SU-DHL-6 (cell line): Measurements from ENCODE around the gene CARD14.

ENCODE experiments used
- H2AFZ ChIP-seq: fragments of 200-600 bp; sonication (generic); 2 replicates; pipeline ENCODE4 v1.6.1; 2014; ENCODE audit warnings: low read depth, mild to moderate bottlenecking, moderate library complexity, mixed read lengths, antibody characterized with exemption, low read length; ENCODE audit not compliant: severe bottlenecking
- H3F3A ChIP-seq: fragments of 200-600 bp; shearing (Covaris generic); 2 replicates; pipeline ENCODE4 v1.6.0; 2016; ENCODE audit warnings: antibody characterized with exemption, mild to moderate bottlenecking; ENCODE audit not compliant: insufficient read depth
- H3K27ac ChIP-seq: fragments of 200-600 bp; sonication (generic); 2 replicates; pipeline ENCODE4 v1.5.1; 2016; ENCODE audit warnings: low read depth, mild to moderate bottlenecking, low read length, moderate library complexity, mixed read lengths
- H3K27me3 ChIP-seq: fragments of 200-600 bp; sonication (generic), shearing (Covaris generic); 2 replicates; pipeline ENCODE4 v1.6.0; 2014; ENCODE audit warnings: mild to moderate bottlenecking, low read length
- H3K36me3 ChIP-seq: fragments of 200-600 bp; sonication (generic); 2 replicates; pipeline ENCODE4 v1.6.1; 2014; ENCODE audit warnings: mild to moderate bottlenecking, low read length, mixed read lengths
- H3K4me2 ChIP-seq: fragments of 300-600, 200-600 bp; shearing (Covaris generic), sonication (generic); 2 replicates; pipeline ENCODE4 v1.6.0; 2014; ENCODE audit warnings: low read length, low read depth, mild to moderate bottlenecking; ENCODE audit not compliant: poor library complexity, severe bottlenecking
- H3K4me3 ChIP-seq: fragments of 200-600 bp; sonication (generic); 2 replicates; pipeline ENCODE4 v1.5.1; 2014; ENCODE audit warnings: antibody characterized with exemption, low read length, mild to moderate bottlenecking, mixed read lengths; ENCODE audit not compliant: insufficient read depth, poor library complexity, severe bottlenecking
- H3K79me2 ChIP-seq: fragments of 200-600 bp; sonication (generic); 2 replicates; pipeline ENCODE4 v1.6.1; 2014; ENCODE audit warnings: mild to moderate bottlenecking, low read length, moderate library complexity; ENCODE audit not compliant: insufficient read depth
- H3K9ac ChIP-seq: fragments of 200-600 bp; sonication (generic); 2 replicates; pipeline ENCODE4 v1.7.0; 2014; ENCODE audit warnings: mild to moderate bottlenecking, low read length
- H3K9me2 ChIP-seq: fragments of 200-600 bp; sonication (generic); replicated peaks from 2 replicates; pipeline ENCODE4 v1.6.1; 2014; ENCODE audit warnings: low read length; ENCODE audit not compliant: insufficient read depth
- H3K9me3 ChIP-seq: fragments of 200-600 bp; sonication (generic); 2 replicates; pipeline ENCODE4 v1.6.1; 2014; ENCODE audit warnings: low read length, mixed read lengths; ENCODE audit not compliant: insufficient read depth
- H4K20me1 ChIP-seq: fragments of 200-600 bp; sonication (generic); 2 replicates; pipeline ENCODE4 v1.6.1; 2014; ENCODE audit warnings: low read depth, mild to moderate bottlenecking, antibody characterized with exemption, low read length, moderate library complexity, mixed read lengths
- CTCF ChIP-seq: fragments of 200-600 bp; sonication (generic); IDR thresholded peaks from one replicate; pipeline ENCODE4 v1.5.1; 2017; ENCODE audit warnings: antibody characterized with exemption, mild to moderate bottlenecking, low read length, moderate library complexity; ENCODE audit not compliant: insufficient read depth, poor library complexity, severe bottlenecking
- EZH2phosphoT487 ChIP-seq: fragments of 200-600 bp; sonication (generic), shearing (Covaris generic); conservative IDR thresholded peaks from 2 replicates; pipeline ENCODE4 v1.6.1; 2018; ENCODE audit warnings: mild to moderate bottlenecking, antibody characterized with exemption, low read length, moderate library complexity, mixed read lengths

CARD14 gene

DNA sequence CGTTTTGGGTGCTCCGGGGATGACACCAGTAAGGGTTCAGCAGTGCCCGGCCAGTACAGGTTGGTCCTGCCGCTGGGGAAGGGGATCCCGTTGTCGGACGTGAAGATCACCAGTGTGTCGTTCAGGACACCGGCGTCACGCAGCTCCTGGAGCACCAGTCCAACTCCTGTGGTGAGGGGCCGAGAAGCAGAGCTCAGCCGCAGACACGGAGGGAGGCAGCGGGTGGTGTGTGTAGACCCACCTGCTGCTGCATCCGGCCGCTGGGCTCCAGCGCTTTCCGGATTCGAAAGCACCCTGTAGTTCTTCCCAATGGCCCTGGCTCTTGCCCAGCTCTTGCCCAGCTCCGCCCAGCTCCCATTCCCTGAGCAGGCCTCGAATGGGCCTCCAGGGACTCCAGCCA is 42.3 kb downstream of the CARD14 start:
- Histone ChIP-seq H3K79me2 (no peaks in the 10 kb centered on the region), H3K9me2 (no peaks in the 10 kb centered on the region), H3K4me3 (no peak overlapping the region), H3K27me3 (no peaks in the 10 kb centered on the region), H3K9me3 (no peaks in the 10 kb centered on the region), H3F3A (no peaks in the 10 kb centered on the region), H3K27ac (no peak overlapping the region), H3K9ac (no peak overlapping the region), H3K4me2 (no peak overlapping the region), H4K20me1 (no peaks in the 10 kb centered on the region), H2AFZ (no peak overlapping the region), H3K36me3 (no peaks in the 10 kb centered on the region)
- TF ChIP-seq CTCF (no peak), EZH2phosphoT487 (no peak)

DNA sequence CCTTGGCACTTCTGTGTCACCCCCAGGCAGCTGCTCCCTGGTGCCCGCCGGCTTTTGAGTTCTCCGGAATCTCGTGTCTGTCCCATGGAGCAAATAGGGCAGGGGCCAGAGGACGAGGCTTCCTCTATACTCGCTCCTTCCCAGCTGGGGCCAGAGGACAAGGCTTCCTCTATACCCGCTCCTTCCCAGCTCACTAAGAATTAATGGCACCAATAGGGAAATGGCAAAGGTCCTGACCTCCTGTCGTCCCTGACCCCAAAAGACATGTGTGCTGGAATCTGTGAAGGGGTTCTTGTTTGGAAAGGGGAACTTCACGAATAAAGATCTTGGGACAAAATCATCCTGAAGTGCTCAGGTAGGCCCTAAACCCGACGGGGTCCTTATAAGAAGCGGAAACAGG is 42.7 kb downstream of the CARD14 start:
- Histone ChIP-seq H3K9me2 (no peaks in the 10 kb centered on the region), H3F3A (no peaks in the 10 kb centered on the region), H2AFZ (no peak overlapping the region), H3K27me3 (no peaks in the 10 kb centered on the region), H3K9me3 (no peaks in the 10 kb centered on the region), H3K36me3 (no peaks in the 10 kb centered on the region), H3K27ac (no peak overlapping the region), H3K79me2 (no peaks in the 10 kb centered on the region), H3K4me3 (no peak overlapping the region), H4K20me1 (no peaks in the 10 kb centered on the region), H3K9ac (no peak overlapping the region), H3K4me2 (no peak overlapping the region)
- TF ChIP-seq EZH2phosphoT487 = no peak
- no peak for TF ChIP-seq CTCF

DNA sequence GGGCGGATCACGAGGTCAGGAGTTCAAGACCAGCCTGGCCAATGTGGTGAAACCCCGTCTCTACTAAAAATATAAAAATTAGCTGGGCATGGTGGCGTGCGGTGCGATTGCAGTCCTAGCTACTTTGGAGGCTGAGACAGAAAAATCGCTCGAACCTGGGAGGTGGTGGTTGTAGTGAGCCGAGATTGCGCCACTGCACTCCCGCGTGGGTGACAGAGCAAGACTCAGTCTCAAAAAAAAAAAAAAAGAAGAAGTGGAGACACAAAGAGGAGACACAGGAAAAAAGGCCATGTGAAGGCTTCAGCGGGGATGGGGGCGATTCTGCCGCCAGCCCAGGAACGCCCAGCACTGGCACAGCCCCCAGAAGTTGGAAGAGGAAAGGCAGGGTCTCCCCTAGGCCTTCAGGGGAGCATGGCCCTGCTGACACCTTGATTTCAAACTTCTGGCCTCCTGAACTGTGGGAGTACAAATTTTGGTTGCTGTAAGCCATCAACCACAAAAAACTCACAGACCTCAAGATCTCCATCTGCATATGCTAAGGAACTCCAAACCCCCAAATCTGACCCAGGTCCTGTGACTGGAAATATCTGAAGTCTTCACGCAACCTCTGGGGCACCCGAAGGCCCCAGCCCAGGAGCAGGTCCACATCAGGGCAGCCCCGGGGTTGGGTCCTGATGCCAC is 43.3 kb downstream of the CARD14 start:
- H3K27ac ChIP-seq = no peak overlapping the region
- no peaks in the 10 kb centered on the region for H3K79me2 ChIP-seq

More for the DNA sequence above, 43.3 kb downstream of the CARD14 start:
- Histone ChIP-seq H3K4me3 (no peak overlapping the region), H3K36me3 (no peaks in the 10 kb centered on the region), H3K9ac (no peak overlapping the region), H4K20me1 (no peaks in the 10 kb centered on the region), H3K9me2 (no peaks in the 10 kb centered on the region), H3K4me2 (no peak overlapping the region), H3K27me3 (no peaks in the 10 kb centered on the region), H3K9me3 (no peaks in the 10 kb centered on the region), H3F3A (no peaks in the 10 kb centered on the region), H2AFZ (no peak overlapping the region)
- no peak for TF ChIP-seq CTCF
- TF ChIP-seq EZH2phosphoT487 = no peak
